Lower leg skin (tissue), 3 donors: Measurements from ENCODE around the gene NR1H2.

Source experiments
- CTCF ChIP-seq, 3 donors: fragments of 450-650 bp; IDR thresholded peaks; one replicate each; pipeline ENCODE4 v1.5.1; 2016; ENCODE audit warnings: antibody characterized with exemption in 3 of 3, mild to moderate bottlenecking in 3 of 3, moderate library complexity in 2 of 3
- POLR2A ChIP-seq, 2 donors: fragments of 450-650 bp; IDR thresholded peaks; one replicate each; pipeline ENCODE4 v1.6.1; 2016 to 2017; ENCODE audit warnings: antibody characterized with exemption in 2 of 2, mild to moderate bottlenecking in 1 of 2, moderate library complexity in 1 of 2

- TF ChIP-seq CTCF (IDR thresholded peaks at IDR 0.05) = no peak
- TF ChIP-seq POLR2A (IDR thresholded peaks at IDR 0.05) = no peak
Observed at GRCh38 chr19:50365434-50366306, 10.6 kb upstream of the NR1H2 start, which contains the start of gene NAPSA.
